Brain microvascular endothelial cell (primary cell): ENCODE measurements around the gene NMRK2.
"Not testable (repeated sequence)": the region's sequence is repeated elsewhere in the genome, so short reads cannot be mapped to it uniquely, and the experiment has no call there.

Source experiments
- DNase-seq: peaks from one replicate; pipeline ENCODE4 v3.0.0-alpha.2; 2020
- H3K27ac ChIP-seq: fragments of 250-450 bp; sonication (Bioruptor Pico); 2 replicates; pipeline ENCODE4 v1.5.1; 2020; ENCODE audit warnings: mild to moderate bottlenecking, moderate library complexity
- H3K27me3 ChIP-seq: fragments of 250-450 bp; sonication (Bioruptor Pico); replicated peaks from 2 replicates; pipeline ENCODE4 v1.5.1; 2020; ENCODE audit warnings: mild to moderate bottlenecking
- H3K36me3 ChIP-seq: fragments of 250-450 bp; sonication (Bioruptor Pico); replicated peaks from 2 replicates; pipeline ENCODE4 v1.5.1; 2020; ENCODE audit warnings: mild to moderate bottlenecking
- H3K4me3 ChIP-seq: 2 replicates; pipeline ENCODE4 v1.5.1; 2011; ENCODE audit warnings: low read depth, mild to moderate bottlenecking, control low read depth, low read length, moderate library complexity
- in situ Hi-C: cut with HindIII; loops from 2 replicates; pipeline ENCODE4 v1.10.0; 2017; ENCODE audit warnings: low sequenced_read_pairs, low pct_ligation_motif_present
- TF ChIP-seq, protein P1 (sequence below): IDR thresholded peaks from 2 replicates; pipeline ENCODE4 v1.5.1; 2011; ENCODE audit warnings: low read depth, mild to moderate bottlenecking, moderate library complexity, low read length, control low read depth, inconsistent platforms; ENCODE audit errors: missing control alignments

Gene NMRK2

GRCh38 chr19:3944018-3944721 is 11.3 kb downstream of the NMRK2 start:
- no peak overlapping the region for H3K27ac ChIP-seq
- DNase-seq = no peak
- in situ Hi-C loops = no loop called here

DNA sequence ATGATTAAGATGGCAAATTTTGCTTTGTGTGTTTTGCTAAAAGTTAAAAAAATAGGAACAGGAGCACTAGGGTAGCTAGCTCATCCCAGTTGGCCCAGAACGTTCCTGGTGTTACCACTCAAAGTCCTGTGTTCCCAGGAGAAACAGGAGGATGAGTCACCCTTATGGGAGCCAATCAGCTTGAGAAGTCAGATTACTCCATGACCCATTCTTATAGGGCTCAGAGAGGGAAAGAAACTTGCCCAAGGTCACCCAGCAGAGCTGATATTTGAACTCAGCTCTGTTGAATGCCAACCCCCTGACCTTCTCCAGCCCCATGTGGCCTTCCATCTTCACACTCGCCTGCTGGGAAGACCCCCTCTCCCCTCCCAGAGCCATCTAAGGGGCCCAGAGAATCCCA is 13.0 kb downstream of the NMRK2 start:
- DNase-seq = no peak
- Histone ChIP-seq H3K4me3 (no peak overlapping the region), H3K27me3 (no peaks in the 10 kb centered on the region), H3K27ac (no peak overlapping the region), H3K36me3 (no peaks in the 10 kb centered on the region)
- TF ChIP-seq, protein P1, sequence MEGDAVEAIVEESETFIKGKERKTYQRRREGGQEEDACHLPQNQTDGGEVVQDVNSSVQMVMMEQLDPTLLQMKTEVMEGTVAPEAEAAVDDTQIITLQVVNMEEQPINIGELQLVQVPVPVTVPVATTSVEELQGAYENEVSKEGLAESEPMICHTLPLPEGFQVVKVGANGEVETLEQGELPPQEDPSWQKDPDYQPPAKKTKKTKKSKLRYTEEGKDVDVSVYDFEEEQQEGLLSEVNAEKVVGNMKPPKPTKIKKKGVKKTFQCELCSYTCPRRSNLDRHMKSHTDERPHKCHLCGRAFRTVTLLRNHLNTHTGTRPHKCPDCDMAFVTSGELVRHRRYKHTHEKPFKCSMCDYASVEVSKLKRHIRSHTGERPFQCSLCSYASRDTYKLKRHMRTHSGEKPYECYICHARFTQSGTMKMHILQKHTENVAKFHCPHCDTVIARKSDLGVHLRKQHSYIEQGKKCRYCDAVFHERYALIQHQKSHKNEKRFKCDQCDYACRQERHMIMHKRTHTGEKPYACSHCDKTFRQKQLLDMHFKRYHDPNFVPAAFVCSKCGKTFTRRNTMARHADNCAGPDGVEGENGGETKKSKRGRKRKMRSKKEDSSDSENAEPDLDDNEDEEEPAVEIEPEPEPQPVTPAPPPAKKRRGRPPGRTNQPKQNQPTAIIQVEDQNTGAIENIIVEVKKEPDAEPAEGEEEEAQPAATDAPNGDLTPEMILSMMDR = no peak
- in situ Hi-C loops = no loop called here

More at GRCh38 chr19:3944018-3944721, 11.3 kb downstream of the NMRK2 start:
- Histone ChIP-seq H3K27me3 (no peaks in the 10 kb centered on the region), H3K4me3 (no peak overlapping the region), H3K36me3 (no peaks in the 10 kb centered on the region)
- TF ChIP-seq, protein P1 = no peak

DNA sequence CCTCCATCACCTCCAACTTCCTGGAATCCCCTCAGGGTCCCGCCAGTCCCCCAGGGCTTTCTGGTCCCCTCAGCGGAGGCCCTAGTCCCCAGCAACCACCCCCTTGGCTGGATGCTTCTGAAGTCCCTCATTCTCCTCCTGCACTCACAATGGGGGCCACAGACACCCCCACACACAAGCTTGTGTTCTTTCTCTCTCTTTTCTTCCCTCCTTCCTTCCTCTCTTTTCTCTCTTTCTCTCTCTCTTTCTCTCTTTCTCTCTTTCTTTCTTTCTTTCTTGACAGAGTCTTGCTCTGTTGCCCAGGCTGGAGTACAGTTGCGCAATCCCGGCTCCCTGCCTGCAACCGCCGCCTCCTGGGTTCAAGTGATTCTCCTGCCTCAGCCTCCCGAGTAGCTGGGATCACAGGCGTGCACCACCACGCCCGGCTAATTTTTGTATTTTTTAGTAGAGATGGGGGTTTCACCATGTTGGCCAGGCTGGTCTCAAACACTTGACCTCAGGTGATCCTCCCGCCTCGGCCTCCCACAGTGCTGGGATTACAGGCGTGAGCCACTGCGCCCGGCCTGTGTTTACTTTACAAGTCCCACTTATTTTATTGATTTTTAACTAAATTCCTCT is 14.6 kb downstream of the NMRK2 start:
- DNase-seq, H3K27me3 ChIP-seq, H3K4me3 ChIP-seq, H3K36me3 ChIP-seq, in situ Hi-C loops, H3K27ac ChIP-seq: not testable (repeated sequence)

DNA sequence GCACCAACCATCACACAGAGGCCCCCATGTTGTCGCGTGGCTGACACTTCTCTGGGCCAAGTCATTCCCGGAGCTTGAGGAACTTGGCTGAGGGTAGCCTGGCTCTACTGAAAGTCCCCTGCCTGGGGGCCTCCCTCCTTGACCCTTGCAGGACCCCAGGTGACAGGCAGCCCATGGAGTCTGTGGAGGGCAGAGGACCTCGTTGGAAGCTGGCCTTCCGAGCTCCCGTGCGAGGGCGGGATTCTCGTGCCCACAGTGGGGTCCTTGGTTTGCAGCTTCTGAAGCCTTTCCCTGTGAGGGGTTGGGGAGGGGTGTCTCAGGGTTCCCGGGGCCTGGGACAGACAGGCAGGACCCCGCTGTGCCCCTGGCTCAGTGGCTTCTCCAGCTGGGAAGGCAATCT is 16.4 kb downstream of the NMRK2 start:
- TF ChIP-seq, protein P1 = no peak
- H3K4me3 ChIP-seq = no peak overlapping the region
- in situ Hi-C loops = no loop called here
- H3K27ac ChIP-seq = no peak overlapping the region
- no peak for DNase-seq
- H3K36me3 ChIP-seq = no peaks in the 10 kb centered on the region
- H3K27me3 ChIP-seq = no peaks in the 10 kb centered on the region

DNA sequence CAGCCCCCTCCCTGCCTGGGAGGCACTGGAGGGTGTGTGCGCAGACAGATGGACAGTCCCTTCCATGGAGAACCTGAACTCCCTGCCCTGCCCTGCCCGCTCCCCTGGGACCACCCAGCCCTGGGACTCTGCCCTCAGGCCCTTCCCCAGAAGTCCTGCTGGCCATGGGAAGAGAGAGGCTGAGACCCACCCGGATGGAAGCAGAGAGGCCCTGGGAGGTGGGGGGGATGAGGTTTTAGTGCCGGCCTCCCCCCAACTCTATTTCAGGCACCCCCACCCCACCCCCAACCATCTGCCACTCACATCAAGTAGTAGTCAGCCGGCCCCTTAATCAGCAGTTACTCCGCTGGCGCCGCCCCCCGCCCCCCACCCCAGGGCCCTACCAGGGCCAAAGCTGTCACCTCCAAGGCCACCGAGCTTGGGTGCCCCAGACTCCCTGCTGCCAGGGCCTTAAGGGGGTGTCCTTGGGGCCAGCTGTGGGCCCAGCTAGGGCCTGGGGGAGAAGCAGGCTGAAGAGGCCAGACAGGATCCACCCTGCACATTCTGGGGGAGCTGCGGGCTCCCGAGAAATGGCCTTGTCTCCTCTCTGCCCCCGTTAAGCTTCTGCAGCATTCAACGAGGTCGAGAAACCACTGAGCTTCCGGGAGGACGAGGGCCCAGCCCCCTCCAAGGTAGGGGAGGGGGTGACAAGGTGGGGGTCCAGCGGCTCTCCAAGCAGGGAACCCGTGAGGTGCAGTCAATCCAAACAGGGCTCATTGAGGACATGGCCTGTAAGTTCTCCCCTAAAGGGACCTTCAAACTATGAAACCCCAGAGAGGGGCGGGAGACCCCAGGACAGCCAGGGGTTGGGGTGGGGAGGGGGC is 17.4 kb downstream of the NMRK2 start:
- no peaks in the 10 kb centered on the region for H3K36me3 ChIP-seq
- H3K4me3 ChIP-seq = no peak overlapping the region
- in situ Hi-C loops = no loop called here
- no peak overlapping the region for H3K27ac ChIP-seq
- TF ChIP-seq, protein P1 = no peak
- no peaks in the 10 kb centered on the region for H3K27me3 ChIP-seq
- no peak for DNase-seq
